Endothelial cell of umbilical vein (primary cell): ENCODE results near the gene HASPIN. TPM values are rescaled to one million over a fixed set of nuclear protein-coding genes. Genes with fewer than 3 reads are reported as not detected.
"Not testable (repeated sequence)": the region's sequence is repeated elsewhere in the genome, so short reads cannot be mapped to it uniquely, and the experiment has no call there.

Experiments used
- BruUV-seq: library from RNA; stranded (reverse); fragments of 400-500 nt; replicated peaks from 2 replicates; lab custom pipeline; 2021; lab: Mats Ljungman, UMichigan
- CTCF ChIA-PET: fragments of 300-600, 350-600 bp; sonication (Branson Sonifier 250); formaldehyde crosslinking; loops from one replicate; lab custom pipeline; 2021; ENCODE audit warnings: antibody characterized with exemption, inconsistent platforms; lab: Charles Lee
- POLR2A ChIA-PET: fragments of 300-600, 350-600 bp; sonication (Branson Sonifier 250); formaldehyde crosslinking; loops from one replicate; lab custom pipeline; 2021; ENCODE audit warnings: antibody characterized with exemption, inconsistent platforms; lab: Charles Lee
- DNase-seq: peaks from one replicate; pipeline ENCODE4 v3.0.0-alpha.2; 2011; ENCODE audit warnings: low read depth, low spot score
- FAIRE-seq: peaks from 2 replicates; lab custom pipeline; 2011; peaks lifted over from hg19 to GRCh38; lab: Jason Lieb, UNC
- H2AFZ ChIP-seq: 2 replicates; pipeline ENCODE4 v1.6.0; 2012; ENCODE audit warnings: low read depth, low read length, control low read depth, inconsistent platforms
- H3K27ac ChIP-seq: 2 replicates; pipeline ENCODE4 v1.5.1; 2011; ENCODE audit warnings: low read depth, mild to moderate bottlenecking, control low read depth, low read length, moderate library complexity; ENCODE audit not compliant: insufficient read depth
- H3K27me3 ChIP-seq, 2 experiments: 2 replicates each; pipeline versions ENCODE4 v1.6.0 to v1.6.1; 2011; ENCODE audit warnings: low read length in 2 of 2, mixed read lengths in 1 of 2; ENCODE audit not compliant: control insufficient read depth in 2 of 2, insufficient read depth in 2 of 2
- H3K36me3 ChIP-seq, 2 experiments: 2 replicates in 1 of 2; 3 replicates in 1 of 2; pipeline ENCODE4 v1.5.1; 2011; ENCODE audit warnings: low read length in 2 of 2, mild to moderate bottlenecking in 1 of 2, moderate library complexity in 1 of 2; ENCODE audit not compliant: control insufficient read depth in 2 of 2, insufficient read depth in 2 of 2; ENCODE audit errors: extremely low read depth in 1 of 2
- H3K4me1 ChIP-seq: 3 replicates; pipeline ENCODE4 v1.5.1; 2011; ENCODE audit warnings: mild to moderate bottlenecking, low read length; ENCODE audit not compliant: control insufficient read depth, insufficient read depth; ENCODE audit errors: extremely low read depth
- H3K4me2 ChIP-seq: 2 replicates; pipeline ENCODE4 v1.6.1; 2011; ENCODE audit warnings: low read length, control low read depth, mixed read lengths; ENCODE audit not compliant: insufficient read depth
- H3K4me3 ChIP-seq, 3 experiments: fragments of 200-600 bp in 1 of 3; sonication (generic), shearing (Covaris generic) in 1 of 3; replicated peaks in 1 of 3; 2 replicates each; pipeline ENCODE4 v1.5.1; 2011 to 2016; ENCODE audit warnings: control low read depth in 3 of 3, low read length in 3 of 3, mild to moderate bottlenecking in 2 of 3, inconsistent platforms in 1 of 3, low read depth in 1 of 3, moderate library complexity in 1 of 3; ENCODE audit not compliant: insufficient read depth in 1 of 3
- H3K79me2 ChIP-seq: 2 replicates; pipeline ENCODE4 v1.6.0; 2012; ENCODE audit warnings: low read length, inconsistent platforms; ENCODE audit not compliant: control insufficient read depth, insufficient read depth
- H3K9ac ChIP-seq: replicated peaks from 2 replicates; pipeline ENCODE3; 2011; ENCODE audit warnings: low read length, control low read depth; ENCODE audit not compliant: insufficient read depth; ENCODE audit errors: extremely low read depth
- H3K9me1 ChIP-seq: replicated peaks from 3 replicates; pipeline ENCODE4 v1.6.0; 2011; ENCODE audit warnings: mild to moderate bottlenecking, low read length; ENCODE audit not compliant: control insufficient read depth, insufficient read depth; ENCODE audit errors: extremely low read depth
- H3K9me3 ChIP-seq: replicated peaks from 2 replicates; pipeline ENCODE4 v1.5.1; 2012; ENCODE audit warnings: low read length, inconsistent platforms; ENCODE audit not compliant: control insufficient read depth, insufficient read depth
- H4K20me1 ChIP-seq: replicated peaks from 2 replicates; pipeline ENCODE3; 2011; ENCODE audit warnings: mild to moderate bottlenecking, low read length; ENCODE audit not compliant: control insufficient read depth, insufficient read depth; ENCODE audit errors: extremely low read depth
- POLR2A ChIP-seq: IDR thresholded peaks from 2 replicates; pipeline ENCODE4 v1.6.1; 2012; ENCODE audit warnings: low read depth, mild to moderate bottlenecking, control low read depth, low read length
- dilution Hi-C: fragments of 300-500 bp; cut with MboI; formaldehyde crosslinking; loops from one replicate; pipeline ENCODE4 v1.15.0; 2019; ENCODE audit warnings: low sequenced_read_pairs; ENCODE audit not compliant: extremely low pct_ligation_motif_present
- intact Hi-C: fragments of 100-400 bp; cut with micrococcal nuclease; formaldehyde crosslinking; loops from one replicate; pipeline ENCODE4 v1.10.0; 2022
- polyA plus RNA-seq, 4 experiments: library from polyadenylated mRNA; depleted of rRNA in 3 of 4; stranded (reverse) in 3 of 4; unstranded in 1 of 4; fragments of >200 nt; gene quantifications; 2 replicates each; pipeline versions ENCODE4 v1.2.1 to v1.2.3, GENCODE V29; 2011 to 2012; ENCODE audit warnings: missing spikeins in 1 of 4
- total RNA-seq: library from RNA; stranded (reverse); gene quantifications from 2 replicates; pipeline ENCODE4 v1.2.3, GENCODE V29; 2021
- TF ChIP-seq, protein P1 (sequence below): IDR thresholded peaks from 2 replicates; pipeline ENCODE4 v1.6.1; 2011; ENCODE audit not compliant: insufficient read depth, insufficient read length

Gene HASPIN
- total and polyA plus RNA-seq, 2 donors (not counting 3 experiments of a cell fraction or from before 2014, with no cell fraction given): 2.7 to 13.2 TPM

DNA sequence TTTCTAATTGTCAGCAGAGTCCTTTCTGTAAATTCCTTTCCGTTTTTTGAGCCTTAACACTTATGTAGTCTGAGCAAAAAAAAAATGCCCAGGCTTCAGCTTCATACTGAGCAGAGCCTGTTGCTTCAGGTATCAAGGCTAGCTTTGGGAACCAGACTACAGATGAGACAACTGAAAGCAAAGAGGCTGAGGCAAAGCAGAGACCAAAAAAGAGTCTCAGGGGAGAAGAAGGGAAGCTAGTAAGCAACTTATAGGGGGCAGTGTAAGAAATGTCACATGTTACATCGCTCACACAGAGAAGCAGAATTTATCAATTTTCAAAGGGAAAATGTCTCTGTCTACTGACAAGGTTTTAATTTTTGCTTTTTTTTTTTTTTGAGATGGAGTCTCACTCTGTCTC is 3.3 kb downstream of the HASPIN start:
- Histone ChIP-seq H3K9me1 (no peaks in the 10 kb centered on the region), H4K20me1 (no peaks in the 10 kb centered on the region), H3K9me3 (no peaks in the 10 kb centered on the region), H2AFZ (no peak overlapping the region), H3K4me3 (no peak overlapping the region), H3K36me3 (peaks cover 0 to 4% of the 10 kb centered on the region in 2 experiments), H3K4me2 (no peak overlapping the region), H3K4me1 (peaks cover 17% of the 10 kb centered on the region), H3K27ac (no peak overlapping the region), H3K27me3 (no peaks in the 10 kb centered on the region), H3K79me2 (peaks cover 43% of the 10 kb centered on the region), H3K9ac (no peak overlapping the region)
- intact Hi-C loops: no loop called here
- CTCF ChIA-PET: interaction anchor here (1.5 to 5.0 kb wide), 3 partner anchors 8 to 44 kb away, joined by 4 to 34 read pairs (median 6); no protein-coding TSS in a partner anchor
- FAIRE-seq (no peak), DNase-seq (no peak)
- POLR2A ChIA-PET: no interaction called here
- BruUV-seq: no TSS peak
- TF ChIP-seq POLR2A: no peak
- TF ChIP-seq, protein P1, sequence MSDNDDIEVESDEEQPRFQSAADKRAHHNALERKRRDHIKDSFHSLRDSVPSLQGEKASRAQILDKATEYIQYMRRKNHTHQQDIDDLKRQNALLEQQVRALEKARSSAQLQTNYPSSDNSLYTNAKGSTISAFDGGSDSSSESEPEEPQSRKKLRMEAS: no peak
- dilution Hi-C loops: no loop called here

DNA sequence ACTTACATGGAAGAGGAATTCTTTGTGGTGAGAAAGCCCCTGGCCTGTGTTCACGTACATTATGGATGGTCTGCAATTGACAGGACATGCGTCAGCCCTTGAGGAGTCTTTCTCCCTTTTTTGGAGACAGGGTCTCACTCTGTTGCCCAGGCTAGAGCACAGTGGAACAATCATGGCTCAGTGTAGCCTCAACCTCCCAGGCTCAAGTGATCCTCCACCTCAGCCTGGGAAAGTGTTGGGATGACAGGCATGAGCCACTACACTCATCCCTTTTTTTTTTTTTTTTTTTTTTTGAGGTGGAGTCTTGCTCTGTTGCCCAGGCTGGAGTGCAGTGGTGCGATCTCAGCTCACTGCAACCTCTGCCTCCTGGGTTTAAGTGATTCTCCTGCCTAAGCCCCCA is 4.4 kb downstream of the HASPIN start:
- H3K4me2 ChIP-seq, FAIRE-seq, H3K9me3 ChIP-seq, POLR2A ChIA-PET, H3K36me3 ChIP-seq, H3K4me3 ChIP-seq, H3K9me1 ChIP-seq, dilution Hi-C loops, H2AFZ ChIP-seq, H4K20me1 ChIP-seq, H3K27me3 ChIP-seq, H3K27ac ChIP-seq, DNase-seq, intact Hi-C loops, H3K9ac ChIP-seq, BruUV-seq: not testable (repeated sequence)
- Histone ChIP-seq H3K4me1 (peaks cover 11% of the 10 kb centered on the region), H3K79me2 (peaks cover 35% of the 10 kb centered on the region)
- CTCF ChIA-PET: interaction anchor here (1.8 to 5.0 kb wide), 2 partner anchors 7 to 9 kb away, joined by 4 to 34 read pairs; no protein-coding TSS in a partner anchor
